GM18951 (cell line): ENCODE measurements around the gene ETNPPL.

Source experiments
- POLR2A ChIP-seq: IDR thresholded peaks from 4 replicates; pipeline ENCODE4 v1.6.1; 2011; ENCODE audit warnings: mild to moderate bottlenecking; ENCODE audit not compliant: insufficient read length, insufficient read depth; ENCODE audit errors: extremely low read depth
- in situ Hi-C: fragments of 300-500 bp; cut with MboI; formaldehyde crosslinking; loops from one replicate; pipeline ENCODE4 v1.12.0; 2022; ENCODE audit warnings: low sequenced_read_pairs, mixed read lengths, inconsistent platforms; ENCODE audit not compliant: unreplicated experiment

The ETNPPL gene

DNA sequence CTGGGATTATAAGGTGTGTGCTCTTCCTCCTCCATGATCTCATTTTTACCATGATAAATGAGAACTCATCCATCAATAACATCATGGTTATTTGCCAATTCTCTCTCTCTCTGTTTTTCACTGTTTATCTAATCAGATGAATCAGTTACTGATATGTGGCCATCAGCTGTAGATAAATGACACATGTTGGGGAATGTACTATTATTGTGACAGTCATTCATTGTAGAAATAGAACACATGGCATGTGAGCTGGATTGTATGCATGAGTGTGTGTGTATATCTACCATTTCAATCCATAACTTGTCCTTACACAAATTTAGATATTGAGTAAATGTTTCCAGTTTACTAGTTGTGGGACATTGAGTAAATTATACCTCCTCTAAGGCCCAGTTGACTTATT is 59.5 kb downstream of the ETNPPL start:
- in situ Hi-C loops: no loop called here
- no peak for TF ChIP-seq POLR2A

- no peak for TF ChIP-seq POLR2A
- in situ Hi-C loops: no loop called here
These were observed 59.9 kb downstream of the ETNPPL start for GRCh38 chr4:108702960-108703359.

DNA sequence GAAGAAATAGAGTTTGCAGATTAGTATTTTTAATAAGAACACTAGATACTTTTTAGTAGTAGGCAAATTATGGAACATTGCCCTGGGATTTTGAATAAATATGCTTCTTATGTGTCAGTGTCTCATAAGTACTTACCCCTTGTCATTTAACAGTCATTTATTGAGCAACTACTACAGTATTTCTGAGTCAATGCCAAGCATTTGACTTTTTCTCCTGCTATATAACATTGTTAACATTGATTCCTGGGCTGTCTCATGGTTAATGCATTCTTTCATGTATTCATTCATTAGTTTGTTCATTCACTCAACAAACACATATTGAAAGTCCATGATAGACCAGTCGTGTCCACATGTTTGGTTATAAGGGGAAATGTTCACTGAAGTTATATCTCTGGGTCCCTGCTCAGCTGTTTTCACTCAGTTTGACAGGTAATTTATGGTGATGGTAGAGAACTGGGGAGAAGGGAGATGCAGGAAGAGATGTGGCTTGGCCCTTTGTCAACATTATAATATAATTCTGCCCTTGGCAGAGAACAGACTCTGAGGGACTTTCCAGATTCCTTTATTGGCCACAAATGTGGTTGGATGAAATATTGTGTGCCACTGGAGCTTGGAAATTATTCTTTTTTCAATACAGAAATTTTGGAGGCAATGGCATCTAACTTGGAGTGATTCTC is 62.6 kb downstream of the ETNPPL start:
- in situ Hi-C loops: no loop called here
- TF ChIP-seq POLR2A: no peak

GRCh38 chr4:108696160-108696559 is 66.7 kb downstream of the ETNPPL start:
- in situ Hi-C loops: no loop called here
- TF ChIP-seq POLR2A: no peak

DNA sequence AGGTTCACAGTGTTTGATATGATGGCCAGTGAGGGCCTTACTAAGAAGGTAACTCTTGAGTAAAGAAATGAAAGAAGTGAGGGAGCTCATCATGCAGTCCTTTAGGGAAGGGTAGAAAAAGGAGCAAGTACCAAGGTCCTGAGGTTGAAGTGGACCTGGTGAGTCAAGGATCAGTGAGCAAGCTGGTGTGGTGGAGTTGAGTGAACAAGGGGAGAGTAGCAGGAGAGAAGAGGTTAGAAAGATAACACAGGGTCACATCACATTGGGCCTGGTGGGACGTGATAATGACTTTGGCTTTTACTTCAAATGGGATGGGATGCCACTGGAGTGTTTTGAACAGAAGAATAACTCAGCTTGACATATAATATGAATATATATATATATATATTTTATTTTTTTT is 67.8 kb downstream of the ETNPPL start:
- no peak for TF ChIP-seq POLR2A
- in situ Hi-C loops: no loop called here

GRCh38 chr4:108694423-108694822 is 68.4 kb downstream of the ETNPPL start:
- in situ Hi-C loops: no loop called here
- TF ChIP-seq POLR2A: no peak

DNA sequence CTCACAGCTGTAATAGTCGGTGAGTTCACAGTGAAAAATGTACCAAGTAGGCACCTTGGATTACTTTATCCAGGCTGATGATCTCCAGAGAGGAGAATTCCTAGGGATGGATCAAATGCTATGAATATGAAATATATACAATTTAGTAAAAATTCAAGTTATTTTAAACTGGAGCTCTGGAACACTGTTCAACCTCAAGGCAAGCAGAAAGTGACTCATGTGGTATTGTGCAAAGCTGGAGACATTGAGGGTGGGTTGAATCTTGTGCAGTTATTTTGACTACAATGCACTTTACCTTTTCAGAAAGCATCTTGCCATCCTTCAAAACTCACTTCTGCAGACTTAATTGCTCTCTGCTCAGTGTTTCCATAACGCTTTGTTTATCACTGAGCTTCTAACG is 69.0 kb downstream of the ETNPPL start:
- TF ChIP-seq POLR2A: no peak
- in situ Hi-C loops: no loop called here

DNA sequence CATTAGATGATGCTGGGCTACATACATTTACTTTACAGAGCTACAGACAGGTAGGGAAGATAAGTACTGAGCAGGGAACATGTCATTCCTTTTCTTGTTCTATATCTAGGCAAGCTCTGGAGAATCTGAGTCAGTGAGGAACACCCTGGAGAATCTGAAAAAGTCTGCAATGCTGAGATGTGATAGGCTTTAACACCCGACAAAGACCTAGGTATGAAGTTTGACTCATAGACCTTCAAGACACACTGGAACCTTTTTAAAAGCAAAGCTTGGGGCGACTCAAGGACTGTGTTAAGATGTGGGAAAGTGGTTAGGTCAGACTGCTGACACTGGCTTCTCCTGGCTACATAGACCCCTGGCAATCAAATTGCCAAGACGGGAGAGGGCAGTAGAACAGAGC is 69.6 kb downstream of the ETNPPL start:
- TF ChIP-seq POLR2A: no peak
- in situ Hi-C loops: no loop called here
